ENCODE results near the gene ATP8A2.

GRCh38 chr13:26045142-26045541, 673.4 kb downstream of the ATP8A2 start:
- TF ChIP-seq CTCF (IDR thresholded peaks at IDR 0.05) (no peak), POLR2A (IDR thresholded peaks at IDR 0.05) (no peak)

All from right lobe of liver (tissue), 4 donors.